Ecto neural progenitor cell (in vitro differentiated cells): ENCODE measurements around the gene AKAP6.

Experiments
- DNase-seq: peaks from one replicate; pipeline ENCODE4 v3.0.0-alpha.2; 2018; ENCODE audit warnings: low spot score

The AKAP6 gene

DNA sequence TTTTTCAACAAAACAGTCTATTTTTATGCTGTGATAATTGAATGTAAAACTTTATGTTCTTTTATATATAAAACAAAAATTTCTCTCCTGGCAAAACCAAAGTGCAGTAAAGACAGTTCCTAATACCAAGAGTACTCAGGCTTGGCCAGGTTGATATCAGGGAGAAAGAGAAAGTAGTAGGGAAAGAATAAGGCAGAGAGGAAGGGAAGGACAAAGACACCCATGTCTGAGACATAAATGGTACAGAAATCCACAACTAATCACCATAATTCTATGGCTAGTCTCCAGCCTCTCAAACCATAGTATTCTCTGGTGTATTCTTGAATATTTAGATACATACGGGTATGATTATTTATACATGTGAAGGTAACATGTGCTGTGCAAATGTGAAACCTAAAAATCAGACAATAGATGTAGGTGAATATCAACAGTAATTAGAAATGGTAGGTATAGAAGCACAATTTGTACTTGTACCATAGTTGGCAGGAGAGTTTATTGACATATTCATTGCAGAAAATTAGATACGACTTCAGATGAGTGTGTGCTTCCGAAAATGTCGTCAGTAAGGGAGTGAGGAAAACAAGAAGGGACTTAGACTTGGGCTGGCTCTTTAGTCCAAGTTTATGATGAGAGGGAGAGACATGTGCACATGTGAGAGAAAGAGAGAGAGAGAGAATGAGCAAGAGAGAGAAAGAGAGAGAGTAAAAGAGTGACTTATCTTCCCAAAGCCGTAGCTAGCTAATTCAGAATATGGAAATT is 378.8 kb downstream of the AKAP6 start:
- DNase-seq: no peak

- no peak for DNase-seq
Measured at GRCh38 chr14:32709027-32709426, 379.9 kb downstream of the AKAP6 start.

GRCh38 chr14:32710231-32710671 is 381.2 kb downstream of the AKAP6 start:
- DNase-seq: no peak

DNA sequence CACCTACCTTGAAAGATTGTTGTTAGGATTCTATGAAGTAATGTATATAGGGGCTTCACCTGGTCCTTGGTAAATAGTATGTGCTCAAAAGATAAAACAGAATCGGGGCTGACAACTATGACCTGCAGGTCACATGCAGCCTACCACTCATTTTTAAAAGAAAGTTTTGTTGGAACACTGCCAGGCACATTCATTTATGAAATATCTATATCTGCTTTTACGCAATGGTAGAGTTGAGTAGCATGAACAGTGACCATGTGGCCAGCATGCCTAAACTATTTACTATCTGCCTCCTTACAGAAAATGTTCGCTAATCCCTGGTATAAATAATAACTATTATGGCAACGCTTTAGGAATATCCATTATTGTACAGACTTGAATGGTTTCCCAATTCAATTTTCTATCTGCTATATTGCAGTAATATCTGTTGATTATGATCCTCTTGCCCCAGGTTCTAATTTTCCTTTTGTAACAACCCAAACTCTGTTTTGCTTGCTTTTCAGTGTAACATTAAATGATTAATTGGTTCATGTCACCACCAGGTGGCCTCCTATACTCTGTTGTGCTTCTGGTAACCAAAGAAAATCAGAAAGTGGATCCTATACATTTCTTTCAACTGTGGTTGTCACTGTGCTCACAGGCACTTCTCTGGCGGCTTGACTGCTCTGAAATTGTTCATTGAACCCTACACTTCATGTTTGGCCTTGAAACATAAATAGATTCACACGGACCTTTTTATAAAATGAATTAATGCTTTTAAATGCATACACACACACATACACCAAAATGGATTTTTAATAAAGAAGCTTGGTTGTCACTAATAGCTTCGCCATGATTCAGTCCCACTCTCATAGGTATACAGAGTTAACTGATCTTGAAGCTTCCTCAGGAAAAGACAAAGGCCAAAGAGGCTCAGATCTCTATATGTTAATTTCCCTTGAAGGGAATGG is 381.9 kb downstream of the AKAP6 start:
- no peak for DNase-seq

DNA sequence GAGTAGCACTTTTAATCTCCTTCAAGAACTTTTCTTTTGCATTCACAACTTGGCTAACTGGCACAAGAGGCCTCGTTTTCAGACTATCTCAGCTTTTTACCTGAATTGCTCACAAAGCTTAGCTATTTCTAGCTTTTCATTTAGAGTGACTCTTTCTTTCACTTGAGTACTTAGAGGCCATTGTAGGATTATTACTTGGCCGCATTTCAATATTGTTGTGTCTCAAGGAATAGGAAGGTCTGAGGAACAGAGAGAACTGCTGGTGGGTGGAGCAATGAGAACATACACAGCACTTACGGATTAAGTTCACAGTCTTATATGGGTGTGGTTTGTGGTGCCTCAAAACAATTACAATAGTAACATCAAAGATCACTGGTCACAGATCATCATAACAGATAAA is 384.8 kb downstream of the AKAP6 start:
- DNase-seq: no peak

- DNase-seq: no peak
Measured at GRCh38 chr14:32719601-32720000, 390.5 kb downstream of the AKAP6 start.

DNA sequence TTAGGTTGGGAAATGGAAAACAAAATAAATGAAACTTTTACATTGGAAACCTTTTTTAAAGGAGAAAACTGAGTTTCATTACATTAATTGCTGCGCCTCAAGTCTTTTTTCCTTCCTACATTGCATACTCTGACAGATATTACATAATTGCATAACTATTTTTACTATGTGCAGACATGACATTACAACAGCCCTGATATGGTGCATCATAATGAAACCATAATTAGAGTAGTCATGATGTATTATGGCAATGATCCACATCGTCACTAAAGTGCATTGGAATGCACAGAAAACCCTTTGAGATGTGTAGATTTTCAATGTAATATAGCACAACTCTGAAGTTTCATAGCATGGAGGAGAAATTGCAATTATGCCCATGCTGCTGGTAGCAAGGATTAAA is 391.8 kb downstream of the AKAP6 start:
- no peak for DNase-seq

GRCh38 chr14:32722631-32723183 is 393.6 kb downstream of the AKAP6 start:
- no peak for DNase-seq

DNA sequence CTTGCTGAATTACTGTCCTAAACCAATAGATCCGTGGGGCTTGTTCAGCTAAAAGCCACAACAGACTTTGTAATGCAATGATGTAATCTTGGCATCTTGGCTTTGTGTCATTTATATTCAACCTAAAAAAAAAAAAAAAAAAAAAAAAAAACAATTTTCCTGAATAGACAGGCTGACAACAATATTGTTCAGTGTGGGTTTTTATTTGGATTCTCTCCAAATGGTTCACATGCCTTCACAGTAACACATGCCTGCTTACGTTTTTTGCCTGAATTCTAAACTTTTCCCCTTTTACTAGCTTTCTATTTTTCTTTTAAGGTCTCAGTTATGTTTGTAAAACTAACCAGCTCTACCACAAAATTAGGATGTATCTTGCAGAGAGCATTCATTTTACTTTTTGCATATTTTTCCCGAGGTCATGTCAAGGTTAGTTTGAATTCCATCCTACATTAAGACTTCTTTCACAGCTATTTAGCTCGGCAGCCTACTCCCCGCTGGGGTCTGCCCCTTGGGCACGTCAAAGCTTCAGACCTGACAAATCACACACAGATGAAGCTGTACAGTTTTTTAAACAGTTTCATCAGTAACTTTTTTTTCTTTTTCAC is 395.9 kb downstream of the AKAP6 start:
- DNase-seq: no peak

DNA sequence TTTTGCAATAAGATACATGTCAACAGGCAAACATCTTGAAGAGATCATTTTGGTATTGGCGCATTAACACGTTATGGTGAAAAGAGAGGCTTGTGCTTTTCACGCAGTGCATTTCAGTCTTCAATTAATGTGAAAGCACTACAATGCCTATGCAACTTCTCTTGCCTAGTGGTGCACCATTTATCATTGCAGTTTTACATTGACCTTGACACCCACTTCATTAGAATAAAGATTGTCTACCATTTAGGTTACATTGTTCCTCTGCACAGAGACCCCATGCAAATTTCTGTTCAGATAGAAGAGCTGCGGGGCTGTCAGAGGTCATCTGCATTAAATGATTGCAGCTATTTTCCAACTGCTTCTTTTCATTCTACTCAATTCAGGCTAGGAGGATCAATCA is 397.4 kb downstream of the AKAP6 start:
- no peak for DNase-seq

GRCh38 chr14:32727832-32728231 is 398.7 kb downstream of the AKAP6 start:
- DNase-seq: no peak

DNA sequence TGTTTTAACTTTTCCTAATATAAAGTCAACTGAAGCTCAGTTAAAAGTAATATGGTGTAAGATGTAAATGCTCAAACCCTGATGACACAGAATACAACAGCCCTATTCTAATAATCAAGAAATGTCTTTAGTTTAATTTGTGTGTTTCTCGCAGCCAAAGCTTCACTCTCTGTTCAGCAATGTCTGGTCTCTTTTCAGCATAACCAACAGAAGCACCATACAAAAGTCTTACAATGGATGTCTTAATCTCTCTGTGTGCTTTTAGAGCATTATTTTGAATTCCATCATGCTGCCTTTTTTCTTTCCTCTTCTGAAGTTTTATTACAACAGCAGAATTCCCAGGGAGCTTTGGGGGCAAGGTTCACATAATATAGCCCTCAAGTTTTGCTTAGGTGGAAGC is 399.4 kb downstream of the AKAP6 start:
- no peak for DNase-seq

- DNase-seq: no peak
Measured at GRCh38 chr14:32728976-32729375, 399.9 kb downstream of the AKAP6 start.

DNA sequence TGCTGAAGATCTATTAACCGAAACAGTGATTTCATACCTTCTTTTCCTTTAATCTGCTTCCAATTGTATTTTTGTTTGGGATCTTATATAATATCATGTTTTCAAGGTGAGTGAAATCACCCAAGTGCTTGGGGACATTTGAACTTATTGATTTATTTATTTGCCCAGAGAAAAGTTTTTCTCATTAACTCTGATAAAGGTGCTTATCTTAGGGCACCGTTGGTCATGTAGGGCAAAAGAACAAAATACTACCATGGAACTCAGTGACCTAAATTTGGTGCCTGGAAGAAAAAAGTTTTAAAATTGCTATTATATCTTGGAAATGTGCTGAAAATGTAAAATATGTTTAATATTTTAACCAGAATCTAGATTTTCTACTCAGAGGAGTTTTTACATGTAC is 402.2 kb downstream of the AKAP6 start:
- no peak for DNase-seq

DNA sequence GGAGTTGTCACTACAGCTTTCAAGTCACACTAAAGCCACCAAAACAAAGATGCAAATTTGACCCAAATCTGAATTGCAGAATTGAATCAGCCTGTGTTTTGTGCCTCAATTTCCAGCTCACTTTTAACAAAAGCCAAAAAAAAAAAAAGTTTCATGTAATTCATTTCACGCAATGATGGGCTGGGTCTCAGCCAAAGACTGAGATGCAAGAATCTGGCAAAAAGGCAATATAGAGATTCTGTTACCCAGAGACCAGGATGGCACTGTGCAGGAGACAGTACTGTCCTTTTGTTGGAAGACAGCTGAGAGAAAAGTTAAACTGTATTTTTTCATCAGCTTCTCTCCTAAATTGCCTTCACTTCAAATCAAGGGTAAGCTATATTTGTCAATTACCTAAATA is 403.9 kb downstream of the AKAP6 start:
- no peak for DNase-seq

DNA sequence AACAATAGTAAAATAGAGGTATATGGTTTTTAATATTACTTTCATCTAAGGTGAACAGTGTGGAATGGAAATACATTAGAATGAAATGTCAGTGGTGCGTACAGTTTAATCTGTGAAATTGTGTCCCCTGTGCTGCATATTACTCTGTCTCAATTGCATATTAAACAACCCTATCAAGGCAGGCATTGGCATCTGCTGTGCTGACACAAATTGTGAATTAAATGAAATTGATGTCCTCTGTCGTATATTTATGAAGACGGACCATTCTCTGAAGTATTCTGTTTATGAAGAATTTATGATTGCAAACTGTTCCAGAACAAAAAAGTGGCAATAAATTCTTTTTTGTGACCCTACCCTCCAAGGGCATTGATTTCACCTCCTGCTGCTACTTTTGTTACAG is 405.2 kb downstream of the AKAP6 start:
- DNase-seq: no peak

- DNase-seq: no peak
Measured at GRCh38 chr14:32737621-32738020, 408.5 kb downstream of the AKAP6 start.

DNA sequence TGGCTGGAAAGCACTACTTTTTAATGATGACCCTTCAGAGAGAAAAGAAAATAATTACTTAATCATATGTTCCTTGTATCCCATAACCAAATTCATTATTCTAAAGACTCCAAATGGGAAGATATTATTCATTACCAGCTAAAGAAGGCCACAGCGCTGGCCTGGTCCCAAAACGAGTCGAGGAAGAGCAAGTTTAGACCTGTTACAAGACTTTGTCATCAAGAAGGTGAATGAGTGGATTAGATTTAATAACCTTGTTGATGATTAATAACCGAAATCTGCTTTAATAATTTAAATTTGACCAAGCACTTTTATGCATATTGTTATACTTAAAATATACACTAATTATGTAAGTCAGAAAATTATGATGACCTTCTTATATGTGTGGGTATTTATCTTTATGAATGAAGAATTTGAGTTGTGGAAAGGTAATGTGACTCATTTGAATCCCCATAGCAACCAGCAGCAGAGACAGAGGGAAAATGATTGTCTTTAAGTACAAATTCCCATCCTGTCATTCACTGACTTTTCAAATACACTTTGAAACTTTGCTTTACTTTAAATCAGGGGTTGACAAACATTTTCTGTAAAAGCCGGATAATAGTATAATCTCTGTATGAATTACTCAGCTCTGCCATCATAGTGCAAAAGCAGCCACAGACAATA is 409.2 kb downstream of the AKAP6 start:
- no peak for DNase-seq

DNA sequence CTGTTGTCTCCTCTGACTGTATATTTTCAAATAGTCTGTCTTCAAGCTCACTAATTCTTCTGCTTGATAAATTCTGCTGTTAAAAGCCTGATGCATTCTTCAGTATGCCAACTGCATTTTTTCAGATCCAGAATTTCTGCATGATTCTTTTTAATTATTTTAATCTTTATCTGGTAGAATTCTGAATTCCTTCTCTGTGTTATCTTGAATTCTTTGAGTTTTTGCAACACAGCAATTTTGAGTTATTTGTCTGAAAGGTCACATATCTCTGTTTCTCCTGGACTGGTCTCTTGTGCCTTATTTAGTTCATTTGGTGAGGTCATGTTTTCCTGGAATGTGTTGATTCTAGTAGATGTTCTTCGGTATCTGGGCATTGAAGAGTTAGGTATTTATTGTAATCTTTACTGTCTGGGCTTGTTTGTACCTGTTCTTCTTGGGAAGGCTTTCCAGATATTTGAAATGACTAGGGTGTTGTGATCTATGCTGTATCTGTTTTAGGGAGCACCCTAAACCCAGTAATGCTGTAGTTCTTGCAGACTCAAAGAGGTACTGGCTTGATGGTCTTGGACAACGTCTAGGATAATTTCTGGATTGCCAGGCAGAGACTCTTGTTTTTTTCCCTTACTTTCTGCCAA is 415.8 kb downstream of the AKAP6 start:
- DNase-seq: no peak

DNA sequence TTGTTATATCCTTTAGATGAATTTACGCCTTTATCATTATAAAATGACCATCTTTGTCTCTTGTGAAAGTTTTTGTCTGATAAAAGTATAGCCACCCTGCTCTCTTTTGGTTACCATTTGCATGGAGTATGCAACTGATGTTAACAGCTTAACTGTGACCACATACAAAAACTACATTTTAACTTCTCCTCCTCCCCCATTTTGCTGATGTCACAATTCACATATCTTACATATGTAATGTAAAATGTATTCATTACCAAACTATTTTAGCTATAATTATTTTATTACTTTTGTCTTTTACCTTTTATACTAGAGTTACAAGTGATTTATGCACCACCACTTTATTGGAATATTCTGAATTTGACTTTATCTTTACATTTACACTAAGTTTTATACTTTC is 425.1 kb downstream of the AKAP6 start:
- no peak for DNase-seq

DNA sequence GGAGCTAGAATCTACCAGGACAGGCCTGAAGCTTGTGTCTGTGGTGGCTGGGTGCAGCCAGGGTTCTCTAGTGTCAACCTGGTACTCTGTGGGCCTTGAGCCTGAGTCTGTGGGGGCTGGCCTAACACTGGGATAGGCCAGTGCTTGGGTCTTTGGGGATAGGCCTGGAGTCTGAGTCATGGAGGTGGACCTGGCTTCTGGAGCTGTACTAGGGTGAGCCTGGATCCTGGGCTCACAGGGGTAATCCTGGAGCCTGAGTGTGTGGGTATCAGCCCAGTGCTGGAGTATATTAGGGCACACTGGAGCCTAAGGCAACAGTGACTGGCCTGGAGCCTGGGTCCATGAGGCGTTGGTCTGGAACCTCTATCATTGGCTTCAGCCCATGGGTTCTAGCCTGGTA is 427.1 kb downstream of the AKAP6 start:
- DNase-seq: no peak
